HepG2 (cell line): ENCODE measurements around the gene PADI2. TPM values are rescaled to one million over a fixed set of nuclear protein-coding genes. Genes with fewer than 3 reads are reported as not detected.

Experiments used
- HMGA1 ChIP-seq: sonication (generic); formaldehyde crosslinking; conservative IDR thresholded peaks from 2 replicates; pipeline ENCODE4 v1.4.0; 2020; ENCODE audit warnings: missing genetic modification reagents
- KDM1A ChIP-seq: IDR thresholded peaks from 2 replicates; pipeline ENCODE4 v1.6.1; 2016; ENCODE audit warnings: missing compliant biosample characterization
- KLF9 ChIP-seq: IDR thresholded peaks from 2 replicates; pipeline ENCODE4 v1.6.1; 2016; ENCODE audit warnings: low read depth
- NFE2L1 ChIP-seq: sonication (generic); formaldehyde crosslinking; IDR thresholded peaks from 2 replicates; pipeline ENCODE4 v1.4.0; 2020; ENCODE audit warnings: missing genetic modification reagents, mild to moderate bottlenecking, borderline replicate concordance
- PHB2 ChIP-seq: fragments of 450-650 bp; IDR thresholded peaks from 2 replicates; pipeline ENCODE4 v1.6.1; 2018; ENCODE audit not compliant: partially characterized antibody
- RAD51 ChIP-seq: fragments of 450-650 bp; IDR thresholded peaks from 2 replicates; pipeline ENCODE4 v1.6.1; 2016; ENCODE audit warnings: borderline replicate concordance
- RBAK ChIP-seq: sonication (generic); formaldehyde crosslinking; IDR thresholded peaks from 2 replicates; pipeline ENCODE4 v1.5.1; 2020; ENCODE audit warnings: mild to moderate bottlenecking, missing genetic modification reagents
- SMARCE1 ChIP-seq: fragments of 450-650 bp; IDR thresholded peaks from 2 replicates; pipeline ENCODE4 v1.6.1; 2017; ENCODE audit warnings: borderline replicate concordance
- SP1 ChIP-seq, 2 experiments: fragments of 450-650 bp in 1 of 2; sonication (generic) in 1 of 2; formaldehyde crosslinking in 1 of 2; IDR thresholded peaks; 2 replicates each; pipeline versions ENCODE4 v1.4.0 to v1.6.1; 2016 to 2020; ENCODE audit warnings: missing genetic modification reagents in 1 of 2
- TAF15 ChIP-seq: fragments of 200-400 bp; formaldehyde crosslinking; IDR thresholded peaks from one replicate; pipeline ENCODE4 v1.6.1; 2018; ENCODE audit warnings: mild to moderate bottlenecking, low read depth, low read length; ENCODE audit not compliant: poor library complexity, severe bottlenecking
- U2AF1 ChIP-seq: fragments of 200-400 bp; formaldehyde crosslinking; optimal IDR thresholded peaks from 2 replicates; pipeline ENCODE3; 2017; ENCODE audit warnings: mild to moderate bottlenecking, low read depth, low read length
- ZNF335 ChIP-seq: sonication (generic); formaldehyde crosslinking; IDR thresholded peaks from 2 replicates; pipeline ENCODE4 v1.4.0; 2020; ENCODE audit warnings: missing genetic modification reagents
- ZNF383 ChIP-seq: sonication (generic); formaldehyde crosslinking; IDR thresholded peaks from 2 replicates; pipeline ENCODE4 v1.4.0; 2020; ENCODE audit warnings: missing genetic modification reagents, mild to moderate bottlenecking, borderline replicate concordance
- polyA plus RNA-seq, 8 experiments: library from polyadenylated mRNA; depleted of rRNA in 3 of 8; stranded (reverse) in 7 of 8; unstranded in 1 of 8; fragments of >200 nt; fragmentation: Illumina TruSeq in 4 of 8; extraction: Trizol in 4 of 8; gene quantifications; 2 replicates each; pipeline versions ENCODE4 v1.2.1 to v1.2.3, GENCODE V29; 2011 to 2016; ENCODE audit warnings: low read depth in 4 of 8, missing spikeins in 1 of 8, mixed read lengths in 1 of 8; ENCODE audit not compliant: insufficient read depth in 1 of 8
- total RNA-seq, 5 experiments: library from RNA; depleted of rRNA; stranded (reverse); fragments of >200 nt; fragmentation: Illumina TruSeq; extraction: Trizol; gene quantifications; 2 replicates each; pipeline ENCODE4 v1.2.3, GENCODE V29; 2016; ENCODE audit warnings: low read depth in 1 of 5
- TF ChIP-seq, protein P1 (sequence below): sonication (generic); formaldehyde crosslinking; IDR thresholded peaks from 2 replicates; pipeline ENCODE4 v1.5.1; 2020; ENCODE audit warnings: mild to moderate bottlenecking, missing genetic modification reagents, moderate library complexity
- TF ChIP-seq, protein P2 (sequence below): sonication (generic); formaldehyde crosslinking; IDR thresholded peaks from 2 replicates; pipeline ENCODE4 v1.5.0; 2020; ENCODE audit warnings: missing genetic modification reagents
- TF ChIP-seq, protein P3 (sequence below), 2 experiments: sonication (generic) in 1 of 2; formaldehyde crosslinking in 1 of 2; IDR thresholded peaks; 2 replicates each; pipeline versions ENCODE4 v1.5.1 to v1.6.1; 2011 to 2020; ENCODE audit warnings: borderline replicate concordance in 1 of 2, low read depth in 1 of 2, low read length in 1 of 2, mild to moderate bottlenecking in 1 of 2, missing genetic modification reagents in 1 of 2, moderate library complexity in 1 of 2
- TF ChIP-seq, protein P4 (sequence below): sonication (generic); formaldehyde crosslinking; IDR thresholded peaks from 2 replicates; pipeline ENCODE4 v1.4.0; 2020; ENCODE audit warnings: mild to moderate bottlenecking, missing genetic modification reagents, borderline replicate concordance
- TF ChIP-seq, protein P5 (sequence below): sonication (generic); formaldehyde crosslinking; IDR thresholded peaks from 2 replicates; pipeline ENCODE4 v1.5.1; 2020; ENCODE audit warnings: missing genetic modification reagents, mild to moderate bottlenecking, borderline replicate concordance
- TF ChIP-seq, protein P6 (sequence below): sonication (generic); formaldehyde crosslinking; IDR thresholded peaks from 2 replicates; pipeline ENCODE4 v1.5.0; 2020; ENCODE audit warnings: missing genetic modification reagents

PADI2 gene
- total and polyA plus RNA-seq, 2 of the 13 experiments (the other 11 are each of a cell fraction or from before 2014, with no cell fraction given), result not detected

DNA sequence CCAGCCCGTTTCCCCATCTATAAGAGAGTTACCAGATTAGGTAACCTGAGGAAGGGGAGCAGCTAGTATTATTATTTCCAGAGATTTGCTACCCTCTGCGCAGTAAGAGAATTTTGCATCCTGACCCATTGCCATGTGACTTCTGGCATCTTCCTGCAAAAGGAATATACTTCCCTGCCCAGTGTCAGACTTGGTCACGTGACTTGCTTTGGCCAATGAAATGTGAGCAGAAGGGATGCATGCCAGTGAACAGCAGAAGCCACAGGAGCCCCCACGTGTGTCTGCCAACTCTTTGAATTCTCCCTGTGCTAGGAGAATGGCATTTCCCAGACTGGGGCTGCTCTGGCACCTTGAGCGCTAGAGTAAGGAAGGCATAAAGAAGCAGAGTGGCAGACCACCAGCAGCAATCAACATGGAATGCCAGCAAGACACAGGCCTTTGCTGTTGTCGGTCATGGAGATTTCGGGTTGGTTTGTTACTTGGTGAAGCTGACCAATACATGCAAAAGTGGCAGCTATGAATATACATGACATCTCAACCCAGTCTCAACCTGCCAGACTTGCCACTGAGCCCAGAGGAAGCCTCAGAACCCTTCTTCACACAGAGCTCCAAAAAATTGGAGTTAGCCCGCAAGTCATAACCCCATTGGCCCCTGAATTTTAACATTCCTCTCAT, 39.0 kb downstream of the PADI2 start (continued):
- no peak for TF ChIP-seq SMARCE1
- TF ChIP-seq SP1 (IDR thresholded peaks at IDR 0.05), result no peak
- no peak for TF ChIP-seq SP1 (CRISPR knock-in tag; IDR thresholded peaks at IDR 0.05)
- no peak for TF ChIP-seq KDM1A (CRISPR knock-in tag)
- TF ChIP-seq, protein P1, sequence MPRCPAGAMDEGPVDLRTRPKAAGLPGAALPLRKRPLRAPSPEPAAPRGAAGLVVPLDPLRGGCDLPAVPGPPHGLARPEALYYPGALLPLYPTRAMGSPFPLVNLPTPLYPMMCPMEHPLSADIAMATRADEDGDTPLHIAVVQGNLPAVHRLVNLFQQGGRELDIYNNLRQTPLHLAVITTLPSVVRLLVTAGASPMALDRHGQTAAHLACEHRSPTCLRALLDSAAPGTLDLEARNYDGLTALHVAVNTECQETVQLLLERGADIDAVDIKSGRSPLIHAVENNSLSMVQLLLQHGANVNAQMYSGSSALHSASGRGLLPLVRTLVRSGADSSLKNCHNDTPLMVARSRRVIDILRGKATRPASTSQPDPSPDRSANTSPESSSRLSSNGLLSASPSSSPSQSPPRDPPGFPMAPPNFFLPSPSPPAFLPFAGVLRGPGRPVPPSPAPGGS (CRISPR knock-in tag), result no peak
- TF ChIP-seq, protein P2, sequence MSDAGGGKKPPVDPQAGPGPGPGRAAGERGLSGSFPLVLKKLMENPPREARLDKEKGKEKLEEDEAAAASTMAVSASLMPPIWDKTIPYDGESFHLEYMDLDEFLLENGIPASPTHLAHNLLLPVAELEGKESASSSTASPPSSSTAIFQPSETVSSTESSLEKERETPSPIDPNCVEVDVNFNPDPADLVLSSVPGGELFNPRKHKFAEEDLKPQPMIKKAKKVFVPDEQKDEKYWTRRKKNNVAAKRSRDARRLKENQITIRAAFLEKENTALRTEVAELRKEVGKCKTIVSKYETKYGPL (CRISPR knock-in tag), result no peak
- TF ChIP-seq, protein P3, sequence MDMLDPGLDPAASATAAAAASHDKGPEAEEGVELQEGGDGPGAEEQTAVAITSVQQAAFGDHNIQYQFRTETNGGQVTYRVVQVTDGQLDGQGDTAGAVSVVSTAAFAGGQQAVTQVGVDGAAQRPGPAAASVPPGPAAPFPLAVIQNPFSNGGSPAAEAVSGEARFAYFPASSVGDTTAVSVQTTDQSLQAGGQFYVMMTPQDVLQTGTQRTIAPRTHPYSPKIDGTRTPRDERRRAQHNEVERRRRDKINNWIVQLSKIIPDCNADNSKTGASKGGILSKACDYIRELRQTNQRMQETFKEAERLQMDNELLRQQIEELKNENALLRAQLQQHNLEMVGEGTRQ (IDR thresholded peaks at IDR 0.05; ENCODE audit: low read depth, low read length), result peak; percentile 80
- TF ChIP-seq, protein P3 (CRISPR knock-in tag; IDR thresholded peaks at IDR 0.05; ENCODE audit: borderline replicate concordance), result no peak
- TF ChIP-seq RBAK (CRISPR knock-in tag), result peak; percentile 61; the same call in 1 of the 2 replicates
- peak; percentile 85 for TF ChIP-seq RAD51
- TF ChIP-seq, protein P4, sequence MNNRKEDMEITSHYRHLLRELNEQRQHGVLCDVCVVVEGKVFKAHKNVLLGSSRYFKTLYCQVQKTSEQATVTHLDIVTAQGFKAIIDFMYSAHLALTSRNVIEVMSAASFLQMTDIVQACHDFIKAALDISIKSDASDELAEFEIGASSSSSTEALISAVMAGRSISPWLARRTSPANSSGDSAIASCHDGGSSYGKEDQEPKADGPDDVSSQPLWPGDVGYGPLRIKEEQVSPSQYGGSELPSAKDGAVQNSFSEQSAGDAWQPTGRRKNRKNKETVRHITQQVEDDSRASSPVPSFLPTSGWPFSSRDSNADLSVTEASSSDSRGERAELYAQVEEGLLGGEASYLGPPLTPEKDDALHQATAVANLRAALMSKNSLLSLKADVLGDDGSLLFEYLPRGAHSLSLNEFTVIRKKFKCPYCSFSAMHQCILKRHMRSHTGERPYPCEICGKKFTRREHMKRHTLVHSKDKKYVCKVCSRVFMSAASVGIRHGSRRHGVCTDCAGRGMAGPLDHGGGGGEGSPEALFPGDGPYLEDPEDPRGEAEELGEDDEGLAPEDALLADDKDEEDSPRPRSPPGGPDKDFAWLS (CRISPR knock-in tag), result no peak
- TF ChIP-seq, protein P5, sequence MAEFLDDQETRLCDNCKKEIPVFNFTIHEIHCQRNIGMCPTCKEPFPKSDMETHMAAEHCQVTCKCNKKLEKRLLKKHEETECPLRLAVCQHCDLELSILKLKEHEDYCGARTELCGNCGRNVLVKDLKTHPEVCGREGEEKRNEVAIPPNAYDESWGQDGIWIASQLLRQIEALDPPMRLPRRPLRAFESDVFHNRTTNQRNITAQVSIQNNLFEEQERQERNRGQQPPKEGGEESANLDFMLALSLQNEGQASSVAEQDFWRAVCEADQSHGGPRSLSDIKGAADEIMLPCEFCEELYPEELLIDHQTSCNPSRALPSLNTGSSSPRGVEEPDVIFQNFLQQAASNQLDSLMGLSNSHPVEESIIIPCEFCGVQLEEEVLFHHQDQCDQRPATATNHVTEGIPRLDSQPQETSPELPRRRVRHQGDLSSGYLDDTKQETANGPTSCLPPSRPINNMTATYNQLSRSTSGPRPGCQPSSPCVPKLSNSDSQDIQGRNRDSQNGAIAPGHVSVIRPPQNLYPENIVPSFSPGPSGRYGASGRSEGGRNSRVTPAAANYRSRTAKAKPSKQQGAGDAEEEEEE, result no peak
- no peak for TF ChIP-seq ZNF335
- no peak for TF ChIP-seq U2AF1
- TF ChIP-seq NFE2L1 (CRISPR knock-in tag), result no peak
- no peak for TF ChIP-seq ZNF383 (CRISPR knock-in tag)
- TF ChIP-seq KLF9, result no peak
- TF ChIP-seq PHB2, result no peak
- no peak for TF ChIP-seq TAF15
- TF ChIP-seq, protein P6, sequence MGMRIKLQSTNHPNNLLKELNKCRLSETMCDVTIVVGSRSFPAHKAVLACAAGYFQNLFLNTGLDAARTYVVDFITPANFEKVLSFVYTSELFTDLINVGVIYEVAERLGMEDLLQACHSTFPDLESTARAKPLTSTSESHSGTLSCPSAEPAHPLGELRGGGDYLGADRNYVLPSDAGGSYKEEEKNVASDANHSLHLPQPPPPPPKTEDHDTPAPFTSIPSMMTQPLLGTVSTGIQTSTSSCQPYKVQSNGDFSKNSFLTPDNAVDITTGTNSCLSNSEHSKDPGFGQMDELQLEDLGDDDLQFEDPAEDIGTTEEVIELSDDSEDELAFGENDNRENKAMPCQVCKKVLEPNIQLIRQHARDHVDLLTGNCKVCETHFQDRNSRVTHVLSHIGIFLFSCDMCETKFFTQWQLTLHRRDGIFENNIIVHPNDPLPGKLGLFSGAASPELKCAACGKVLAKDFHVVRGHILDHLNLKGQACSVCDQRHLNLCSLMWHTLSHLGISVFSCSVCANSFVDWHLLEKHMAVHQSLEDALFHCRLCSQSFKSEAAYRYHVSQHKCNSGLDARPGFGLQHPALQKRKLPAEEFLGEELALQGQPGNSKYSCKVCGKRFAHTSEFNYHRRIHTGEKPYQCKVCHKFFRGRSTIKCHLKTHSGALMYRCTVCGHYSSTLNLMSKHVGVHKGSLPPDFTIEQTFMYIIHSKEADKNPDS (CRISPR knock-in tag), result no peak
- no peak for TF ChIP-seq HMGA1 (CRISPR knock-in tag)
